ENCODE results near the gene IGF1R. TPM values are rescaled to one million over a fixed set of nuclear protein-coding genes. Genes with fewer than 3 reads are reported as not detected.

Gene IGF1R
- total RNA-seq, 5 donors from 2014 or later (not counting 1 experiment from before 2014, with no cell fraction given) = 40.3 to 97.2 (median 79.4) TPM

GRCh38 chr15:98727115-98728040 lies 79.0 kb downstream of the IGF1R start:
- Mint-ChIP-seq H3K4me1 (peaks cover 56 to 69% (median 69%) of the 10 kb centered on the region in 3 donors), H3K9me3 (no peaks in the 10 kb centered on the region), H3K36me3 (peaks cover 9% of the 10 kb centered on the region), H3K27me3 (peaks cover 0 to 1% of the 10 kb centered on the region in 2 donors), H3K27ac (no peak overlapping the region), H3K4me3 (no peak overlapping the region)
- H3K9me3 ChIP-seq = no peaks in the 10 kb centered on the region
- no peaks in the 10 kb centered on the region for H3K27me3 ChIP-seq (replicated peaks in 1 of 2; ENCODE audit: control insufficient read depth in 2 of 2, extremely low read depth in 1 of 2, insufficient read depth in 2 of 2, low read length in 1 of 2)
- CTCF ChIA-PET = interaction anchor here in 1 of 2 donors (0.7 kb wide), 1 partner anchor 208 kb away, joined by 3 read pairs; no protein-coding TSS in a partner anchor
- no peak overlapping the region for H3K27ac ChIP-seq (ENCODE audit: low read length)
- DNase-seq (no peak), ATAC-seq (replicated peaks in 1 of 4) (no peak)
- POLR2A ChIA-PET = no interaction called here
- H3K36me3 ChIP-seq (ENCODE audit: control insufficient read depth in 2 of 2, extremely low read depth in 1 of 2, insufficient read depth in 1 of 2, low read length in 1 of 2) = no peaks in the 10 kb centered on the region
- WGBS (ENCODE audit: insufficient coverage) = 75% methylated on average over 5 of the region's 20 CpGs
- H3K4me1 ChIP-seq (ENCODE audit: control insufficient read depth in 1 of 2, extremely low read depth in 1 of 2, insufficient read depth in 2 of 2, low read length in 2 of 2) = peaks cover 0 to 11% of the 10 kb centered on the region in 2 experiments
- no peak overlapping the region for H3K4me3 ChIP-seq (ENCODE audit: control insufficient read depth in 1 of 2, extremely low read depth in 1 of 2, low read length in 1 of 2)

DNA sequence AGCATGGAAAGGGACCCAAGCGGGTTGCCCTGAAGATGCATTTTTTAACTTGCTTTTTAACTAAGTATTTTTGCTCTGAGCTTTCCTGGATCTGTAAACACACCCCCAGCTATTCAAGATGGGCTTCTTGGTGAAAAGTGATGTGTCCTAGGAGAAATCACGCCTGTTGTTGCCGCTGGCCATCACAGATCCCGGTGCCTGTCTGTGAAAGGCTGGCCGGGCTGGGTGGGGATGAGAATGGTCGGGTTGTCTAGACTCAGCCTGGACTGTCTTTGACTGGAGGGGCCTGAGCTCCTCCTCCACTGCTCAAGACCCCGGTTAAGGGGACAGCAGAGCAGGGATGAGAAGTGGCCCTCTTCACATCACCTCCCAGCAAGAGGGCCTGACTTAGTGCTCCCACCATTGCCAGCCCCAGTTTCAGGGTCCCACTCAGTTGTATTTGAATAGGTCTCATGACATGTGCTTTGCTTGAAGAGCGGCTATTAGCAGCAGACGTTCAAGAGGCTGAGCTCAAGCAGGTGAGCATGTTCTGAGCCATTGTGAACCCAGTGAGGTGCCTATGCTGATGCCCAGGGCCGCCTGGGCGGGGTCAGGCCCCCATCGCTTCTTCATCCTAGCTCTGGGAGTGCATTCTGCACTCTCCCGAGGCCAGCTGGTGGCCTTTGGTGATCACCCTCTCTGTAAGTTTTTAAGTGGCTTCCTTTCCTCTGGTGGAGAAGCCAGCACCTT lies 79.9 kb downstream of the IGF1R start:
- Histone ChIP-seq H3K4me3 (ENCODE audit: control insufficient read depth in 1 of 2, extremely low read depth in 1 of 2, low read length in 1 of 2) (no peak overlapping the region), H3K36me3 (ENCODE audit: control insufficient read depth in 2 of 2, extremely low read depth in 1 of 2, insufficient read depth in 1 of 2, low read length in 1 of 2) (no peaks in the 10 kb centered on the region), H3K9me3 (no peaks in the 10 kb centered on the region), H3K4me1 (ENCODE audit: control insufficient read depth in 1 of 2, extremely low read depth in 1 of 2, insufficient read depth in 2 of 2, low read length in 2 of 2) (peaks cover 0 to 11% of the 10 kb centered on the region in 2 experiments), H3K27ac (ENCODE audit: low read length) (no peak overlapping the region), H3K27me3 (replicated peaks in 1 of 2; ENCODE audit: control insufficient read depth in 2 of 2, extremely low read depth in 1 of 2, insufficient read depth in 2 of 2, low read length in 1 of 2) (no peaks in the 10 kb centered on the region)
- Mint-ChIP-seq H3K9me3 (no peaks in the 10 kb centered on the region), H3K27me3 (peaks cover 0 to under 1% of the 10 kb centered on the region in 2 donors), H3K27ac (no peak overlapping the region), H3K36me3 (peaks cover 9% of the 10 kb centered on the region), H3K4me1 (peaks cover 52 to 62% (median 61%) of the 10 kb centered on the region in 3 donors), H3K4me3 (no peak overlapping the region)
- DNase-seq (no peak), ATAC-seq (replicated peaks in 1 of 4) (no peak)
- 75% methylated on average over 5 of the region's 13 CpGs for WGBS (ENCODE audit: insufficient coverage)
- ChIA-PET CTCF (interaction anchor here in 1 of 2 donors (0.7 kb wide), 1 partner anchor 208 kb away, joined by 3 read pairs; no protein-coding TSS in a partner anchor), POLR2A (interaction anchor here in 1 of 2 donors (0.5 kb wide), 1 partner anchor 76 kb away, joined by 3 read pairs; no protein-coding TSS in a partner anchor)

- Histone ChIP-seq H3K36me3 (ENCODE audit: control insufficient read depth in 2 of 2, extremely low read depth in 1 of 2, insufficient read depth in 1 of 2, low read length in 1 of 2) (no peaks in the 10 kb centered on the region), H3K9me3 (no peaks in the 10 kb centered on the region), H3K27me3 (replicated peaks in 1 of 2; ENCODE audit: control insufficient read depth in 2 of 2, extremely low read depth in 1 of 2, insufficient read depth in 2 of 2, low read length in 1 of 2) (no peaks in the 10 kb centered on the region), H3K27ac (ENCODE audit: low read length) (no peak overlapping the region), H3K4me1 (ENCODE audit: control insufficient read depth in 1 of 2, extremely low read depth in 1 of 2, insufficient read depth in 2 of 2, low read length in 2 of 2) (peaks cover 0 to 11% of the 10 kb centered on the region in 2 experiments), H3K4me3 (ENCODE audit: control insufficient read depth in 1 of 2, extremely low read depth in 1 of 2, low read length in 1 of 2) (no peak overlapping the region)
- ATAC-seq (replicated peaks in 1 of 4) (no peak), DNase-seq (no peak)
- Mint-ChIP-seq H3K27me3 (no peaks in the 10 kb centered on the region), H3K9me3 (no peaks in the 10 kb centered on the region), H3K4me1 (peaks cover 52 to 62% (median 55%) of the 10 kb centered on the region in 3 donors), H3K36me3 (peaks cover 9% of the 10 kb centered on the region), H3K27ac (no peak overlapping the region), H3K4me3 (no peak overlapping the region)
- ChIA-PET POLR2A (interaction anchor here in 1 of 2 donors (0.5 kb wide), 1 partner anchor 76 kb away, joined by 3 read pairs; no protein-coding TSS in a partner anchor), CTCF (no interaction called here)
- WGBS (ENCODE audit: insufficient coverage) = no CpG with 5 or more reads among the region's 2 CpGs
These were observed 80.4 kb downstream of the IGF1R start for GRCh38 chr15:98728811-98729160.

- H3K27ac ChIP-seq (ENCODE audit: low read length) = no peak overlapping the region
- Mint-ChIP-seq H3K27me3 (no peaks in the 10 kb centered on the region), H3K36me3 (peaks cover 9% of the 10 kb centered on the region), H3K27ac (no peak overlapping the region), H3K4me1 (peaks cover 53 to 61% (median 58%) of the 10 kb centered on the region in 3 donors), H3K9me3 (no peaks in the 10 kb centered on the region), H3K4me3 (no peak overlapping the region)
- H3K4me1 ChIP-seq (ENCODE audit: control insufficient read depth in 1 of 2, extremely low read depth in 1 of 2, insufficient read depth in 2 of 2, low read length in 2 of 2) = peaks cover 0 to 11% of the 10 kb centered on the region in 2 experiments
- no peaks in the 10 kb centered on the region for H3K27me3 ChIP-seq (replicated peaks in 1 of 2; ENCODE audit: control insufficient read depth in 2 of 2, extremely low read depth in 1 of 2, insufficient read depth in 2 of 2, low read length in 1 of 2)
- no peaks in the 10 kb centered on the region for H3K36me3 ChIP-seq (ENCODE audit: control insufficient read depth in 2 of 2, extremely low read depth in 1 of 2, insufficient read depth in 1 of 2, low read length in 1 of 2)
- H3K4me3 ChIP-seq (ENCODE audit: control insufficient read depth in 1 of 2, extremely low read depth in 1 of 2, low read length in 1 of 2) = no peak overlapping the region
- ChIA-PET POLR2A (no interaction called here), CTCF (no interaction called here)
- H3K9me3 ChIP-seq = no peaks in the 10 kb centered on the region
- WGBS (ENCODE audit: insufficient coverage) = 100% methylated on average over 1 of the region's 3 CpGs
- DNase-seq (no peak), ATAC-seq (replicated peaks in 1 of 4) (no peak)
These were observed 81.2 kb downstream of the IGF1R start for GRCh38 chr15:98729446-98730042.

DNA sequence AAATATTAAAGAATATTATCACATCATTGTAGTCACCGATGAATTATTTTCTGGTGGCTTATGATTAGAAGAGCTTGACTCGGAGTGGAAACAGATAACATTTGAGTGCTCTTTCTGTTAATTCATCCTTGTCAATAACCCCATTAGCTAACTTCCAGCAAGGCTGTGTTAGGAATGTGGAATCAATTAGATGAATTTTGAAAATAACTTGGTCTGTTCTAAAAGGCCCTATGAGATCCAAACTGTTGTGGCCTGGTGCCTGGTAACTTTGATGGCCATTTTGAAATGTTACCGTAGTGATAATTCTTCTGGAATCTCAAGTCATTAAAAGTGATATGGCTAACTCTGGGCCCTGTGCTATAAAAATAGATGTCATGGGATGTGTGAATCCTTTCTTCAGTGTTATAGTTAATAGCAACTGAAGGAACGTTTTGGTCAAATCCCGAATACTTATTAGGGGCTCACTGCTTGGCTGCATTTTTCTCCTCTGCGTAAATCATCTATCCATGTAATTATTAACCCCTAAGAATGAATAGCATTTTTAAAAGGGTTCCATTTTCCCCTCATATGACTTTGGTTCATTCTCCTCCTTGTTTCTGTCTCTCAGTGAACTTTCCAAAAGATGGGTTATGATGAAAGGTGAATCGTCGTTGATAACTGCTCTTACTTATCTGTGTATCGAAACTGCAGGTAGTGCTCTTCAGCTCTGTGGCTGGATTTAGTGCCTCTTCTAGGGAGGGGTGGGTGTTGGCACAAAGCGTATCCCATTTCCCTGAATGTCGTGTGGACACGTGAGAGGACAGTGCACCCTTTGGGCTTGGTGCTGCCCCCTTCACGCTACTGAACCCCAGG lies 82.7 kb downstream of the IGF1R start:
- no peak overlapping the region for H3K4me3 ChIP-seq (ENCODE audit: control insufficient read depth in 1 of 2, extremely low read depth in 1 of 2, low read length in 1 of 2)
- Mint-ChIP-seq H3K27me3 (no peaks in the 10 kb centered on the region), H3K9me3 (no peaks in the 10 kb centered on the region), H3K4me3 (no peak overlapping the region), H3K27ac (no peak overlapping the region), H3K36me3 (peaks cover 3% of the 10 kb centered on the region), H3K4me1 (peaks cover 57 to 68% (median 66%) of the 10 kb centered on the region in 3 donors)
- H3K36me3 ChIP-seq (ENCODE audit: control insufficient read depth in 2 of 2, extremely low read depth in 1 of 2, insufficient read depth in 1 of 2, low read length in 1 of 2) = no peaks in the 10 kb centered on the region
- H3K27me3 ChIP-seq (replicated peaks in 1 of 2; ENCODE audit: control insufficient read depth in 2 of 2, extremely low read depth in 1 of 2, insufficient read depth in 2 of 2, low read length in 1 of 2) = no peaks in the 10 kb centered on the region
- no peak for ATAC-seq (replicated peaks in 1 of 4)
- WGBS (ENCODE audit: insufficient coverage) = 80% methylated on average over 7 of the region's 13 CpGs
- H3K4me1 ChIP-seq (ENCODE audit: control insufficient read depth in 1 of 2, extremely low read depth in 1 of 2, insufficient read depth in 2 of 2, low read length in 2 of 2) = peaks cover 4 to 18% of the 10 kb centered on the region in 2 experiments
- no peak for DNase-seq
- ChIA-PET CTCF (no interaction called here), POLR2A (interaction anchor here in 1 of 2 donors (0.7 kb wide), 1 partner anchor 58 kb away, joined by 3 read pairs; no protein-coding TSS in a partner anchor)
- H3K9me3 ChIP-seq = no peaks in the 10 kb centered on the region
- no peak overlapping the region for H3K27ac ChIP-seq (ENCODE audit: low read length)
